Stimulated activated naive CD8-positive, alpha-beta T cell treated with anti-CD3 and anti-CD28 coated beads, Interleukin-15, Interleukin-2, amounts not matched to agents 100 U/mL and 50 U/mL, for 24 hours (primary cell): ENCODE measurements around the gene ZNF592.
"Not testable (repeated sequence)": the region's sequence is repeated elsewhere in the genome, so short reads cannot be mapped to it uniquely, and the experiment has no call there.

ENCODE experiments used
- ATAC-seq: fragments of 150-1000 bp; cut with Tn5 transposase; one replicate; pipeline ENCODE4 v1.10.0; 2021
- DNase-seq: peaks from one replicate; pipeline ENCODE4 v3.0.0; 2021

Gene ZNF592

DNA sequence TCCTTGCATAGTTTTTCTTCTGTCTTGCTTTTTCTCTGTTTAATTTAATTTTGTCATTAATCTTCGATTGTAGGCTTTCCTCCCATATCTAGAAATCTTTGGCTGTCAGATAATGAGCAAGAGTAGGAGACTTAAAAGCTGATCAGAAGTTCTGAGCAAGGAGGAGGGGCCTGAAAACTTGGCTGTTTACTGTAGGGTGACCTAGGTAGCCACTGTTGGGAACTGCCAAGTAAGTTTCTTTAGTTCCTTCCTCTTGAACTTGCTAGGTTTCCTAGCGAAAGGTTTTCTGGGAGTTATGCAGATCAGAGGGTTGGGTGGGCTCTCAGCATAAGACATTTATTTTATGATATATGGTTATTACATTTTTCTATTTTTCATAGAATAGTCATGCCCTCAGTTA is 83.2 kb downstream of the ZNF592 start:
- no peak for DNase-seq
- ATAC-seq = no peak

DNA sequence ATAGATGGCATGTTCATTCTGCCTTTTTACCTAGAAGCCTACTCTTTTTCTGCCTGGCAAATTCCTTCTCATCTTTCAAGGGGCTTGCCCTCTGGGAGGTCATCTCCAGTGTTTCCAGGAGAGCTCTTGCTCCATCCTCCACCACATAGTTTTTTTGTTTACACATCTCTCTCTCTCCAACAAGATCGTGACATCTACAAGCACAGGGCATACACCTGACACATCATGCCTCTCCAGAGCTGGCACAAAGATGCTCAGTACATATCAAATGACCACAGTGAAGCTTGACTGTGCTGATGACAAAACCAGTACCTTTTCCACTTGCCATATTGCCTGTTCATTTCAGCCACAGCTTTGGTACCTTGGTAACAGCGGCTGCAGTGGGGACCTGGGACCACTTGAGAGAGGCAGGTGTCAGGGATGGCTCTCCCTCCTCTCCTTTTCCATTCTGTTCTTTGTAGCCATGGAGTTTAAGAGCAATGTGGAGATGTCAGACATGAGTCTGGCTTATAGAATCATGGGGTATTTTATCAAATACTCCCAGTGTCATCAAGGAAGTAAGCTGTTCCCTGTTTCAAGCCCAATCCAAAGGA is 84.2 kb downstream of the ZNF592 start:
- ATAC-seq (no peak), DNase-seq (no peak)

DNA sequence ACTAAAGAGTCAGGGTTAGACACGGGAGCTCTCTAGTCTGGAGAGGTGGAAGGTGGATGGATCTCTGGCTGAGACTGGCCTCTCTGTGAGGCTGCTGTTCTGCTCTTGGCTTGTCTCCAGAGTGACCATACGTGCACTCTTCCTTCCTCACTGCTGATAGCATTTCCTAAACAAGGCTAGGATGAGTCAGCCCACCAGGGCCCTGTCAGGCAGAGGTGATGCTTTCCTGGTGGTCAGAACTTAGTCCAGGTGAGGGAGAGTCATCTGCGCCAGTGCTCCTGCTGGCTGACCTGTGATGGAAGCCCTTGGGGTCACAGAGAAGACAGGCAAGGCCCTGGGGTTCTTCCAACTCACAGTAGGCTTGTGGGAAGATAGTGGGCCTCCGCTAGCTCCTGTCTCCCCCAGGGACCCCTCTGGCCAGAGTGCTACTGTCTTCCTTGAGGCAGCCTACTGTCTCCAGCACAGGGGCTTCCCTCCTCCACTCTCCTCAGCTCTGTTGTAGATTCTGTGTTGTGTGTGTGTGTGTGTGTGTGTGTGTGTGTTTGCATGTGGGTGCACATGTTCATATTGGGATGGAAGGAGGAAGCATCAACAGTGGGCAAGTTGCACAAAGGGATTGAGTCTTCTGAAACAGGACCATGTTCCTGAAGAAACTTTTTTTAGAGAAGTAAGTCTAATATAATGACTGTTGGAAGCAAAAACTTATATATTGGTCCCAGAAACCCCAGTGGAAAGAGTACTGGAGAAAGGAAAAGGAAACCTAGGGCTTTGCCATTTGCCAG is 85.2 kb downstream of the ZNF592 start:
- ATAC-seq (no peak), DNase-seq (no peak)

DNA sequence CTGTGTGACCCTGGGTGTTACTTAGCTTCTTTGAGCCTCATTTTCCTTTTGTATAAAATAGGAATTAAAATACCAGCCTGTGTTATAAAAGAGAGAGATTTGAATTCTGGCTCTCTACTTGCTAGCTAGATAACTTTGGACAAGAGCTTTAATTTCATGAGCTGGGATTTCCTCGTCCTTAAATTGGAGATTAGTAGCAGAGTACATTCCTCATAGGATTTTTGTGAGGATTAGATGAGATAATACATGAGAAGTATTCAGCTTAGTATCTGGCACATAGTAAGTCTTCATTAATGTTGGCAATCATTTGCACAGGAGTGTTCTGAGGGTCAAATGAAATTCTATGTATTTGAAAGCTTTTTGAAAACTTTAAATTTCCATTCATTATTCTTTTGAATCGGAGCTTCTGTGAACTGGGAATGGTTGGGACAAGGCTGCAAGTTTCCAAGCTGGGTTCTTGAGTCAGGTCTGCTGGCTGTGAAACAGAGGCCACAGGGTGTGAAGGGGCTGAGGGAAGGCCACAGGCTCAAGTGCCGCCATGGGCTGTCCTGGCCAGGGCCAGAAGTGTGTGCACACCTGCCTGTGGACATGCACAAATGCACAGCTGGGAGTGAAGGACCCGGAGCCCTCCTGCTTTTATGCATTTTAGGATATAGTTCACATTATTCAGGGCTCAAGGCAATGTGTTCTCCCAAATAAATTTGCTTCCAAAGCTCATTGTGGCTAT is 86.0 kb downstream of the ZNF592 start:
- no peak for ATAC-seq

DNA sequence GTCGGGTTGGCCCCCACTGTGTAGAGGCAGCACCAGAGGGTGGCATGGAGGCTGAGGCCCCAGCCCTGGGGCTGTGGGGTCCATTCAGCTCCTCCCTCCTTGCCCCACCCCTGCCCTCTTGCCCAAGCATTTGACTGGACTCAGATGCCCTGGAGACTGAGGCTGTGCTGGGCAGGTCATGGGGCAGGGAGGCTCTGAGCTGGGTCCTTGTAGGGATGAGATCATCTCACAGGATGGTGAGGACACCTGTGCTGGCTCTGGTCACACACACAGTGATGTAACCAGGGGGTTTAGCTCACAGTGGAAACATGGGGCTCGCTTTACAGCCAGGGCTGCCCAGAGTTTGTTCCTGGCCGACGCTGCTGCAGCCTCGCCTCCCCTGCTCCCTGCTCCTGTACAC is 86.6 kb downstream of the ZNF592 start:
- ATAC-seq = no peak
- DNase-seq = no peak

More for the DNA sequence above, 86.0 kb downstream of the ZNF592 start:
- DNase-seq = no peak

DNA sequence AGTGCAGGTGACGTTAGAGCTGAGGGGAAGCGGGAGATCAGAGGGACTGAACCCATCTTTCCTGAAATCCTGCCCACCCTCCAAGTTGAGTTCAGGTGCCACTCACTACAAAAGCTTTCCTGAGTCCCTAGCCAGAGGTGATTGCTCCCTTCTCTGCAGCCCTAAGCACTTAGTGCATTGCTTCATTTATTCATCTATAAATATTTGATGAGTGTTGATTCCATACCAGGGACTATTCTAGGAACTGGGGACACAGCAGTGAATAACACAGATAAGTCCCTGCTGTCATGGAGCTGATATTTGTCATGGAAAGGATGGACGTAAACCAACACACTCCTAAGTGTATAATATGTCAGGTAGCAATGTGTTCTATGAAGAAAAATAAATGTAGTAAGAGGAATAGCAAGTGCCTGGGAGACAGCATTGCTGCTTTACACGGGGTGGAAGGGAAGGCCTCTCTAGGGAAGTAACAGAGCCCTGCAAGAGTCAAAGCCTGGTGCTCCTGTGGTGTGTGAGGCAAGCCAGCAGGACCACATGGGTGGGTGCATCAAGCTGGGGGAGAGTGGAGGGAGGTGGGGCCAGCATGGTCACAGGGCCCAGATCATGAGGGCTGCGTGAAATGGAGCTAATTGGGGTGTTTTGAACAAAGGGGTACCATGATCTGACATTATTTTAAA is 87.4 kb downstream of the ZNF592 start:
- DNase-seq = no peak
- no peak for ATAC-seq

DNA sequence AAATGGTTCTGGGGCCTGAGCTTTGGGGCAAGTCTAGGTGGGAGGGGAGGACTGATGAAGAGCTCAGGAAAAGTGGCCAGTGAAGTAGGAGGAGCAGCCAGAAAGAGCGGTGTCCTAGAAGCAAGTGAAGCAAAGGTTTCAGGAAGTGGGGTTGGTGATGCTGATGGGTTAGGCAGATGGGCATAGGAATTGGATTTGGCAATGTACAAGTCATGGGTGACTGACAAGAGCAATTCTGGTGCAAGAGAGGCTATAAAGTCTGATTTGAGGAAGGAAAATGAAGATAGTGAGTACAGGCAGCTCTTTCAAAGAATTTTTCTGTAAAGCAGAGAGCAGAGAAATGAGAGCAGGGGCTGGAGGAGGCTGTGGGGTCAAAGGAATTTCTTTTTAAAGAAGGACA is 88.5 kb downstream of the ZNF592 start:
- no peak for ATAC-seq

DNA sequence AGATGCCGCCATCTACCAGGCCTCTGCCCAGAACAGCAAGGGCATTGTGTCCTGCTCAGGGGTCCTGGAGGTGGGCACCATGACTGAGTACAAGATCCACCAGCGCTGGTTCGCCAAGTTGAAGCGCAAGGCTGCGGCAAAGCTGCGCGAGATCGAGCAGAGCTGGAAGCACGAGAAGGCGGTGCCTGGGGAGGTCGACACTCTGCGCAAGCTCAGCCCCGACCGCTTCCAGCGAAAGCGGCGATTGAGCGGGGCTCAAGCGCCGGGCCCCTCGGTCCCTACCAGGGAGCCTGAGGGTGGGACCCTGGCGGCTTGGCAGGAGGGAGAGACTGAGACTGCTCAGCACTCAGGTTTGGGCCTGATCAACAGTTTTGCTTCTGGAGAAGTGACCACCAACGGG is 91.3 kb downstream of the ZNF592 start:
- DNase-seq (no peak), ATAC-seq (no peak)

More for the DNA sequence above, 88.5 kb downstream of the ZNF592 start:
- no peak for DNase-seq

DNA sequence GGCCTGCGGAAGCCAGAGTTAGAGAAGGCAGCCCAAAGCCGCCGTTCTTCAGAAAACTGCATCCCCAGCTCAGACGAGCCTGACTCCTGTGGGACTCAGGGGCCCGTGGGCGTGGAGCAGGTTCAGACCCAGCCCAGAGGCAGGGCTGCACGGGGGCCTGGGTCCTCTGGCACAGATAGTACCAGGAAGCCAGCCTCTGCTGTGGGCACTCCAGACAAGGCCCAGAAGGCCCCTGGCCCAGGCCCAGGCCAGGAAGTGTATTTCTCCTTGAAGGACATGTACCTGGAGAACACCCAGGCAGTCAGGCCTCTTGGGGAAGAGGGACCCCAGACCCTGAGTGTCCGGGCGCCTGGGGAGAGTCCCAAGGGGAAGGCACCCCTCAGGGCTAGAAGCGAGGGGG is 91.9 kb downstream of the ZNF592 start:
- ATAC-seq (no peak), DNase-seq (no peak)

DNA sequence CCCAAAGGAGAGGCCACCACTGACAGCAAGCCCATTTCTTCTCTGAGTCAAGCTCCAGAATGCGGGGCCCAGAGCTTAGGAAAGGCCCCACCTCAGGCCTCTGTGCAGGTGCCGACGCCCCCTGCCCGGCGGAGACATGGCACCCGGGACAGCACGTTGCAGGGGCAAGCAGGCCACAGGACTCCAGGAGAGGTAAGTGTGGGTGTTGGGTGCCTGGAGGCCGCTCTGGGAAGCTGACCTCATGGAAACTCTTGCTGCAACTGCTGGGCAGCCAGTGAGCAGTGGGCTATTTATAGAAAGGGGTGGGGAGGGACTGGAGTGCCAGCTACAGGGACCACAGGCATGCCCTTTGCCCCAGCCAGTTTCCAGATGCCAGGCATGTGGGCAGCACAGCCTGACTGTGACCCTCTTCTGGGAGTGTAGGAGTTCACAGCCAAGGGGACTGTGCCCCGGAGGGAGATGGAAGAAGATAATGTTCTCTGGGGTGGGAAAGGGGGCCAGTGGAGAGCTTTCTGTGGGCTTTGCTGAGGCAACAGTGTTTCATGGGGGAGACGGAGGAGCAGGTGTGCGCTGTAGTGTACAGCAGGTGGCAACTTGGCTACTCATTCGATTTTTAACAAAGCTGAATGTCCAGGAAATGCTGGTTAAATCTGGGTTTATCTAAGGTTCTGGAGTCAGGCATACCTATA is 92.5 kb downstream of the ZNF592 start:
- ATAC-seq (no peak), DNase-seq (no peak)

DNA sequence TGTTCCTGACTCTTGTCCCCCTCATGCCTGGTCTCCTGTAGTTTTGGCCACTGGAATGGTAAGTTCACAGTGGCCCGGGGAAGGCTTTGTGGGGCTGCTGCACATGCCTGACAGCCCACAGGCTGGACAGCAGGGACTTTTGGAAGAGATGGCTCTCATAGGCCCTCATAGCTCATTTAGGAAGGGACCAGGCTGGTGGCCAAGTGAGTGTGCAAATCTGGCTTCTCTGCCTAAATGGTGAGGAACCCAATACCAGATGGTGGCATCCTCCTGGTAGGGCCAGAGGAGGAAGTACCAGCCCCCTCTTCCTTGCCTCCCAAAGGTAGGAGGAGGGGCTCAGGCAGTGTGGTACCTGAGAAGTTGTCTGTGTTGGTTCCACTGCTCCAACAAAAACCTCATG is 94.4 kb downstream of the ZNF592 start:
- DNase-seq (no peak), ATAC-seq (no peak)

DNA sequence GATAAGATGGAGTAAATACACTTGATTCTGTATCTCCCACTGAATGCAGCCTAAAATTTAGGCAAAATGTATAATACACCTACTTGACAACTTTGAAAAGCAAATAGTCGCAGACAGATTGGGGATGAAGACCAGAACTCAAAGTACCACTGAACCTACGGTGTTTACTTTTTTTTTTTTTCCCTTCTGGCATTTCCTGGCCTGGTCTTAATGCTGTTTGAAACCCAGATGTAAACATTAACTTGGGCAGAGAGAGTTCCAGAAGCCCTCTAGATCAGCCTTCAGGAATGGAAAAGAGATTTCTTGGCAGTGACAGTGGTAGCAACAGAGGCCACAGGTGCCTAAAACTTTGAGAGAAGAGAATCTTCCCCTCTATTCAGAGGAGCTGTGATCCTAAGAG is 96.6 kb downstream of the ZNF592 start:
- ATAC-seq (no peak), DNase-seq (no peak)

DNA sequence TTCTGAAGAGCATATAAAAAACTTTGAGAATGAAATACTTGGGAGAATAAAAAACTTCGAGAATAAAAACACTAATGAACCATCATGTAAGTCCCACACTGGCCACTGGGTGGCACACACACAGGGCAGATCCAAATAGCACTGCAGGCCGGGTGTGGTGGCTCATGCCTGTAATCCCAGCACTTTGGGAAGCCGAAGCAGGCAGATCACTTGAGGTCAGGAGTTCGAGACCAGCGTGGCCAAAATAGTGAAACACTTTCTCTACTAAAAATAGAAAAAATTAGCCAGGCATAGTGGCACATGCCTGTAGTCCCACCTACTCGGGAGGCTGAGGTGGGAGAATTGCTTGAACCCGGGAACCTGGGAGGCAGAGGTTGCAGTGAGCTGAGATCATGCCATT is 97.2 kb downstream of the ZNF592 start:
- ATAC-seq = not testable (repeated sequence)
- DNase-seq = peak; percentile 54

DNA sequence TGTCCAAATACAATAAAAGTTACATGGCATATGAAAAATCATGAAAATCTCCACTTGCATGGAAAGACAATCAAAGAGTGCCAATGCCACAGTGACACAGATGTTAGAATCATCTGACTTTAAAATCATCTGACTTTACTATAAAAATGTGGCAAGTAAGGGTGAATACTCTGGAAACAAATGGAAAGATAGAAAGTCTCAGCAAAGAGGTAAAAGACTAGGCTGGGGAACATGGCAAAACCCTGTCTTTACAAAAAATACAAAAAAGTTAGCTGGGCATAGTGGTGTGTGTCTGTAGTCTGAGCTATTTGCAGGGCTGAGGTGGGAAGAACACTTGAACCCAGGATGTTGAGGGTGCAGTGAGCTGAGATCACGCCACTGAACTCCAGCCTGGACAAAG is 97.9 kb downstream of the ZNF592 start:
- ATAC-seq = no peak
- DNase-seq = no peak

DNA sequence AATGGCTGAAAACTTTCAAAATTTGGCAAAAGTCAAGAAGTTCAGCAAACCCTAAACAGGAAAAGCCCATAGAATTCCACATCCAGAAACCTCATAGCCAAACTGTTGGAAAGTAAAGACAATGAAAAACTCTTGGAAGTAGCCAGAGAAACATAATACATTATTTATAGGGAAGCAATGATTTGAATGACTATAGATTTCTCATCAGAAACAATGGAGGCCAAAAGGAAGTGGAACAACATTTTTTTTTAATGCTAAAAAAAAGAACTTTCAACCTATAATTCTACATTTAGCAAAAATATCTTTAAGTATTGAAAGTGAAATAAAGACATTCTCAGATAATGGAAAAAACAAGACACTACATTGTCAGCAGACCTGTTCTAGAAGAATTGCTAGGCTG is 99.0 kb downstream of the ZNF592 start:
- no peak for ATAC-seq
- DNase-seq = no peak

DNA sequence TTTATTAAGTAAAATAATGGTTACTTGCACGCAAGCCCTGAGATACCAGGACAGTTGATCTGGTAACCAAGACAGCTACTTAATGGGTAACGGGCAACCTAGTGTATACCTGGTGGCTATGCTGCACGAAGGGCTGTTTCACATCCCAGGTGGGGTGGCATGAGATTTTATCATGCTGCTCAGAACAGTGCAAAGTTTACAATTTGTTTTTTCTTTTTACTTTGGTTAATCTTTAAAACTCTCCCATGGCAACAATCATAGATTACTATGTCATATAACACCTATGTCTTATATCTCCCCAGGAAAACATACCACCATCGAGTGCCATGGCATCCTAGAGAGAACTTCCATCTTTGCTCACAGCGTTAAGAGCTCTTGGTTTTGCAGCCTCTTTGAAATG is 103.8 kb downstream of the ZNF592 start:
- DNase-seq (no peak), ATAC-seq (no peak)

DNA sequence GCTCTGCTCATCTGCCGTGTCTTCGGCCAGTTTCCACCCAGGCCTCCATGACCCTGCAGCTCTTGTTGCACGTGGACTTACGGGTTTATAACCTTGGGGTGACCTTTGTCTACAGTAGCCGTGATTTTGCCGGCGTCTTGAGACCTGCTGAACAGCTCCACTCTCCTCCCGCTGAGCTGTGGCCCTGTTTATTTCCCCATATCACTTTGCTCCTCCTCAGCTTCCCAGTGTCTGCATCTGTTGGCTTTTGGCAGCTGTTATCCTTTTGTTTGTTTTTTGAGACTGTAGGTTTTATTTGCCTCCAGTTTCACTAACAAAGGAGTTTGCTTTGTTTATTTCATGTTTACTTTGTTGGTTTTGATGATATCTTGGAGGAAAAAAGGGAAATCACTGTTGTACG is 106.7 kb downstream of the ZNF592 start:
- ATAC-seq (no peak), DNase-seq (no peak)

DNA sequence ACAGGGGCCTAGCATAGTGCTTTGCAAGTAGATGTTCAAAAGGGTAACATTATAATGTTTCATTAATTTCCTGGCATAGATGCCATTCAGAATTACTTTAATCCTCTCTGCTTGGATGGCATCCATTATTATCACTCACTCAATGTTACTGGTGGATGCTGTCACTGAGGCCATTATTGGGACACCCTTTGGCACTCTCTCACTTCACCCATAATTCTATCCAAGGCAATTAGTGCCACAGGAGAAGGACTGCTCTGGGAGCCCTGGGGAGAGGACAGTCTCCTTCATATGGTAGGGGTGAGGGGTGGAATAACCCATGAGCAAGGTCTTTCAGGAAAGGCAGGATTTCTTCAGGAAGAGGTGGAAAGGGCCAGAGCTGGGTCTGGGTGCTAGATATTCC is 107.4 kb downstream of the ZNF592 start:
- no peak for ATAC-seq
- no peak for DNase-seq
